Astrocyte of the cerebellum (primary cell): ENCODE data around the gene VAMP2.

Experiments used
- DNase-seq: peaks from one replicate; pipeline ENCODE4 v3.0.0-alpha.2; 2011; ENCODE audit warnings: low read depth
- H3K4me3 ChIP-seq: 2 replicates; pipeline ENCODE4 v1.5.1; 2011; ENCODE audit warnings: mild to moderate bottlenecking, low read depth, low read length, moderate library complexity
- CTCF ChIP-seq: IDR thresholded peaks from 2 replicates; pipeline ENCODE4 v1.5.1; 2012; ENCODE audit warnings: low read length, low read depth, moderate library complexity, mild to moderate bottlenecking; ENCODE audit errors: missing control alignments
- in situ Hi-C: cut with HindIII; loops from 2 replicates; pipeline ENCODE4 v1.10.0; 2017; ENCODE audit warnings: low sequenced_read_pairs

Gene VAMP2

GRCh38 chr17:8187517-8188262, 24.9 kb upstream of the VAMP2 start:
- H3K4me3 ChIP-seq, result peak overlapping the region; percentile 96
- peak; percentile 98 for DNase-seq
- in situ Hi-C loops, result loop anchor here (25.0 kb wide), 1 partner anchor 125 kb away; the partner anchor contains the start of gene ARHGEF15
- TF ChIP-seq CTCF, result no peak

GRCh38 chr17:8186787-8187516, 24.2 kb upstream of the VAMP2 start:
- TF ChIP-seq CTCF, result peak; percentile 45
- in situ Hi-C loops, result loop anchor here (25.0 kb wide), 1 partner anchor 125 kb away; the partner anchor contains the start of gene ARHGEF15
- peak overlapping the region; percentile 96 for H3K4me3 ChIP-seq
- DNase-seq, result peak; percentile 91

- no peak for TF ChIP-seq CTCF
- no peak for DNase-seq
- in situ Hi-C loops, result loop anchor here (25.0 kb wide), 1 partner anchor 126 kb away; the partner anchor contains the start of gene ARHGEF15
- H3K4me3 ChIP-seq, result peak overlapping the region; percentile 96
Observed at GRCh38 chr17:8186446-8186786, 23.7 kb upstream of the VAMP2 start.

- peak overlapping the region; percentile 96 for H3K4me3 ChIP-seq
- TF ChIP-seq CTCF, result no peak
- no peak for DNase-seq
- in situ Hi-C loops, result loop anchor here (25.0 kb wide), 1 partner anchor 126 kb away; the partner anchor contains the start of gene ARHGEF15
Observed at GRCh38 chr17:8185582-8186445, 23.1 kb upstream of the VAMP2 start.

- H3K4me3 ChIP-seq, result peak overlapping the region; percentile 53
- TF ChIP-seq CTCF, result no peak
- no peak for DNase-seq
- in situ Hi-C loops, result loop anchor here (25.0 kb wide), 1 partner anchor 135 kb away; the partner anchor contains the start of gene ARHGEF15
Observed at GRCh38 chr17:8176998-8177731, 14.4 kb upstream of the VAMP2 start.
